ENCODE results near the gene PTPN12. TPM values are rescaled to one million over a fixed set of nuclear protein-coding genes. Genes with fewer than 3 reads are reported as not detected.
"Not testable (repeated sequence)": the region's sequence is repeated elsewhere in the genome, so short reads cannot be mapped to it uniquely, and the experiment has no call there.

Gene PTPN12
- total RNA-seq, 1 donor from 2014 or later, result 25.5 TPM

GRCh38 chr7:77532247-77532646 is 4.8 kb upstream of the PTPN12 start:
- TF ChIP-seq CTCF (conservative IDR thresholded peaks at IDR 0.05; ENCODE audit: low read depth, low read length), result no peak
- no peak overlapping the region for H3K4me3 ChIP-seq (ENCODE audit: low read depth, low read length)
- DNase-seq (ENCODE audit: low read depth), result no peak

- not testable (repeated sequence) for H3K4me3 ChIP-seq (ENCODE audit: low read depth, low read length); DNase-seq (ENCODE audit: low read depth)
Measured at GRCh38 chr7:77532732-77533131, 4.4 kb upstream of the PTPN12 start.

GRCh38 chr7:77534046-77534445 is 3.0 kb upstream of the PTPN12 start:
- not testable (repeated sequence) for H3K4me3 ChIP-seq (ENCODE audit: low read depth, low read length)

GRCh38 chr7:77536017-77536412 is 1.1 kb upstream of the PTPN12 start:
- peak overlapping the region; percentile 86 for H3K4me3 ChIP-seq (ENCODE audit: low read depth, low read length)
- no peak for TF ChIP-seq CTCF (conservative IDR thresholded peaks at IDR 0.05; ENCODE audit: low read depth, low read length)
- no peak for DNase-seq (ENCODE audit: low read depth)

More at GRCh38 chr7:77534046-77534445, 3.0 kb upstream of the PTPN12 start:
- not testable (repeated sequence) for DNase-seq (ENCODE audit: low read depth)

- no peak for DNase-seq (ENCODE audit: low read depth)
- TF ChIP-seq CTCF (conservative IDR thresholded peaks at IDR 0.05; ENCODE audit: low read depth, low read length), result no peak
- H3K4me3 ChIP-seq (ENCODE audit: low read depth, low read length), result peak overlapping the region; percentile 86
Measured at GRCh38 chr7:77536413-77537135, 521 bp upstream of the PTPN12 start.

GRCh38 chr7:77537778-77538280 is 734 bp downstream of the PTPN12 start:
- TF ChIP-seq CTCF (conservative IDR thresholded peaks at IDR 0.05; ENCODE audit: low read depth, low read length), result no peak
- DNase-seq (ENCODE audit: low read depth), result no peak
- peak overlapping the region; percentile 94 for H3K4me3 ChIP-seq (ENCODE audit: low read depth, low read length)

GRCh38 chr7:77538281-77539212 is 1.5 kb downstream of the PTPN12 start:
- DNase-seq (ENCODE audit: low read depth), result peak; percentile 73
- peak overlapping the region; percentile 94 for H3K4me3 ChIP-seq (ENCODE audit: low read depth, low read length)
- no peak for TF ChIP-seq CTCF (conservative IDR thresholded peaks at IDR 0.05; ENCODE audit: low read depth, low read length)
